Stimulated activated CD8-positive, alpha-beta memory T cell treated with anti-CD3 and anti-CD28 coated beads, Interleukin-12 subunit alpha, Interleukin-12 subunit beta, amount 100 ng/mL, for 4 hours (primary cell): ENCODE results near the gene ANO10.
"Not testable (repeated sequence)": the region's sequence is repeated elsewhere in the genome, so short reads cannot be mapped to it uniquely, and the experiment has no call there.

Experiments used
- DNase-seq: peaks from one replicate; pipeline ENCODE4 v3.0.0-alpha.2; 2020; ENCODE audit warnings: low read depth

Gene ANO10

GRCh38 chr3:43621656-43622432, at the start of gene ANO10:
TSS of gene ANO10 (minus strand) at chr3:43622011. CDS start at chr3:43605852, 16,159 bp downstream.
- DNase-seq: peak; percentile 93

- DNase-seq: no peak
Measured at GRCh38 chr3:43670635-43671522, 49.1 kb upstream of the ANO10 start.

GRCh38 chr3:43665011-43665410, 43.2 kb upstream of the ANO10 start:
- DNase-seq: not testable (repeated sequence)

GRCh38 chr3:43661376-43661775, 39.6 kb upstream of the ANO10 start:
- DNase-seq: not testable (repeated sequence)

- no peak for DNase-seq
Measured at GRCh38 chr3:43659250-43659880, 37.6 kb upstream of the ANO10 start.

- DNase-seq: not testable (repeated sequence)
Measured at GRCh38 chr3:43656390-43656789, 34.6 kb upstream of the ANO10 start.

- no peak for DNase-seq
Measured at GRCh38 chr3:43650345-43650744, 28.5 kb upstream of the ANO10 start.

- DNase-seq: no peak
Measured at GRCh38 chr3:43649365-43649968, 27.7 kb upstream of the ANO10 start.

GRCh38 chr3:43648957-43649356, 27.1 kb upstream of the ANO10 start:
- DNase-seq: no peak

- no peak for DNase-seq
Measured at GRCh38 chr3:43647331-43648166, 25.7 kb upstream of the ANO10 start.

- DNase-seq: no peak
Measured at GRCh38 chr3:43644443-43644842, 22.6 kb upstream of the ANO10 start.

- DNase-seq: no peak
Measured at GRCh38 chr3:43641306-43642114, 19.7 kb upstream of the ANO10 start.

- DNase-seq: no peak
Measured at GRCh38 chr3:43640681-43641080, 18.9 kb upstream of the ANO10 start.

- no peak for DNase-seq
Measured at GRCh38 chr3:43638594-43639447, 17.0 kb upstream of the ANO10 start.

- no peak for DNase-seq
Measured at GRCh38 chr3:43637702-43638101, 15.9 kb upstream of the ANO10 start.

- DNase-seq: no peak
Measured at GRCh38 chr3:43632986-43633385, 11.2 kb upstream of the ANO10 start.

GRCh38 chr3:43632269-43632733, 10.5 kb upstream of the ANO10 start:
- no peak for DNase-seq

- DNase-seq: no peak
Measured at GRCh38 chr3:43629741-43630140, 7.9 kb upstream of the ANO10 start.

GRCh38 chr3:43629257-43629656, 7.4 kb upstream of the ANO10 start:
- DNase-seq: no peak
